Activated CD4-positive, alpha-beta T cell treated with anti-CD3 and anti-CD28 coated beads, Interleukin-10, Interleukin-2, amounts not matched to agents 100 ng/mL and 50 ng/mL, durations not matched to agents 16 hours and 8 hours (primary cell): Measurements from ENCODE around the gene GPR68.
"Not testable (repeated sequence)": the region's sequence is repeated elsewhere in the genome, so short reads cannot be mapped to it uniquely, and the experiment has no call there.

Experiments used
- DNase-seq: peaks from one replicate; pipeline ENCODE4 v3.0.0-alpha.2; 2020

The GPR68 gene

GRCh38 chr14:91228112-91229004, 16.1 kb downstream of the GPR68 start:
- peak; percentile 97 for DNase-seq

GRCh38 chr14:91227183-91227628, 17.3 kb downstream of the GPR68 start:
- peak; percentile 84 for DNase-seq

GRCh38 chr14:91226360-91226759, 18.1 kb downstream of the GPR68 start:
- peak; percentile 43 for DNase-seq

GRCh38 chr14:91225025-91225424, 19.5 kb downstream of the GPR68 start:
- no peak for DNase-seq

GRCh38 chr14:91223028-91223783, 21.3 kb downstream of the GPR68 start:
- DNase-seq, result peak; percentile 67

GRCh38 chr14:91221270-91221669, 23.2 kb downstream of the GPR68 start:
- no peak for DNase-seq

GRCh38 chr14:91220581-91221000, 23.9 kb downstream of the GPR68 start:
- no peak for DNase-seq

- DNase-seq, result no peak
These were observed 24.8 kb downstream of the GPR68 start for GRCh38 chr14:91219517-91220389.

GRCh38 chr14:91218014-91218413, 26.5 kb downstream of the GPR68 start:
- DNase-seq, result no peak

GRCh38 chr14:91216731-91217226, 27.7 kb downstream of the GPR68 start:
- no peak for DNase-seq

GRCh38 chr14:91215381-91215780, 29.1 kb downstream of the GPR68 start:
- DNase-seq, result no peak

- DNase-seq, result no peak
These were observed 30.2 kb downstream of the GPR68 start for GRCh38 chr14:91214306-91214705.

GRCh38 chr14:91211017-91211416, 33.5 kb downstream of the GPR68 start:
- DNase-seq, result no peak

GRCh38 chr14:91207008-91207407, 37.5 kb downstream of the GPR68 start:
- DNase-seq, result no peak

- DNase-seq, result no peak
These were observed 39.0 kb downstream of the GPR68 start for GRCh38 chr14:91205459-91205858.

GRCh38 chr14:91204657-91205056, 39.8 kb downstream of the GPR68 start:
- DNase-seq, result no peak

GRCh38 chr14:91202234-91202974, 42.1 kb downstream of the GPR68 start:
- peak; percentile 29 for DNase-seq

GRCh38 chr14:91200802-91201201, 43.7 kb downstream of the GPR68 start:
- not testable (repeated sequence) for DNase-seq

GRCh38 chr14:91197631-91198030, 46.9 kb downstream of the GPR68 start:
- DNase-seq, result no peak

- DNase-seq, result no peak
These were observed 48.6 kb downstream of the GPR68 start for GRCh38 chr14:91195881-91196280.

- no peak for DNase-seq
These were observed 51.4 kb downstream of the GPR68 start for GRCh38 chr14:91193069-91193468.

- DNase-seq, result no peak
These were observed 53.7 kb downstream of the GPR68 start for GRCh38 chr14:91190853-91191252.
